GM20000 (cell line): ENCODE results near the gene PRKG1.

ENCODE experiments used
- DNase-seq: peaks from one replicate; pipeline ENCODE4 v3.0.0; 2012; ENCODE audit warnings: low spot score
- TF ChIP-seq, protein P1 (sequence below): IDR thresholded peaks from 2 replicates; pipeline ENCODE4 v1.5.1; 2012; ENCODE audit warnings: mild to moderate bottlenecking, control low read depth; ENCODE audit errors: extremely low read depth, missing control alignments

Gene PRKG1

DNA sequence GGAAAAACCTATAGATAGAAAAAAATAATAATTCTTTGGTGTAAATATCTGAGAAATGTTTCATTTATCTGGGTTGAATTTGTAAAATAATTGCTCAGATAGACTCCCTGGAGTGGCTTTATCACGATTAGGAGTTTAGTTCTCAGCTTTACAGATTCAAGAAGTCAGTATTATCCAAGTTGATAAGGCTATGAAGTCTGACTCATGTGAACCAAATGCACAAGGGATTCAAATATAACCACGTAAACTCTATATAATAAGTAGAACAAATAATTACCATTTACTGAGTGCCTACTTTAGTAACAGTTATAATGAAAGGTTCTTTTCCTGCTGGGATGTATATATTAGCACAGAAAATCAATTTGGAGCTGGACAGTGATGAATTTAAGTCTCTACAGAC, 290.4 kb downstream of the PRKG1 start:
- DNase-seq: no peak
- TF ChIP-seq, protein P1, sequence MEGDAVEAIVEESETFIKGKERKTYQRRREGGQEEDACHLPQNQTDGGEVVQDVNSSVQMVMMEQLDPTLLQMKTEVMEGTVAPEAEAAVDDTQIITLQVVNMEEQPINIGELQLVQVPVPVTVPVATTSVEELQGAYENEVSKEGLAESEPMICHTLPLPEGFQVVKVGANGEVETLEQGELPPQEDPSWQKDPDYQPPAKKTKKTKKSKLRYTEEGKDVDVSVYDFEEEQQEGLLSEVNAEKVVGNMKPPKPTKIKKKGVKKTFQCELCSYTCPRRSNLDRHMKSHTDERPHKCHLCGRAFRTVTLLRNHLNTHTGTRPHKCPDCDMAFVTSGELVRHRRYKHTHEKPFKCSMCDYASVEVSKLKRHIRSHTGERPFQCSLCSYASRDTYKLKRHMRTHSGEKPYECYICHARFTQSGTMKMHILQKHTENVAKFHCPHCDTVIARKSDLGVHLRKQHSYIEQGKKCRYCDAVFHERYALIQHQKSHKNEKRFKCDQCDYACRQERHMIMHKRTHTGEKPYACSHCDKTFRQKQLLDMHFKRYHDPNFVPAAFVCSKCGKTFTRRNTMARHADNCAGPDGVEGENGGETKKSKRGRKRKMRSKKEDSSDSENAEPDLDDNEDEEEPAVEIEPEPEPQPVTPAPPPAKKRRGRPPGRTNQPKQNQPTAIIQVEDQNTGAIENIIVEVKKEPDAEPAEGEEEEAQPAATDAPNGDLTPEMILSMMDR: no peak

DNA sequence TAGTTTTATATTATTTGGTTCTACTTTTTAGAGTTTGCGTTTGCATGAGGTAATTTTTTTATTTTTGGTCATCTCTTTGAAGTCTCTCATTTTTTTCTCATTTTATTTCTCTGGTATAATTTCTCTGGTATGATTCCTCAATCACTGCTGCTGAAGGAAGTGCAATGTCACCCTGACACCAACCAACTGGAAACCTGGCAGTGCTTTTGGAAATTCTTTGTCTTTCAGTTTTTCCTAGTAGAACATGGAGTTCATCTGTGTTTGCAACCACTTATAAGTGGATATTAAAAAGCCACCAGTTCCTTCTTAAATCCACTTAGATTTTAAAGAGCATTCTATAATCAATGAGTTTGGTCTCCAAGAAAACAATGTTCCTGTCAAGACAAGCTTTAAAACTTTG, 291.8 kb downstream of the PRKG1 start:
- no peak for DNase-seq
- TF ChIP-seq, protein P1: no peak

DNA sequence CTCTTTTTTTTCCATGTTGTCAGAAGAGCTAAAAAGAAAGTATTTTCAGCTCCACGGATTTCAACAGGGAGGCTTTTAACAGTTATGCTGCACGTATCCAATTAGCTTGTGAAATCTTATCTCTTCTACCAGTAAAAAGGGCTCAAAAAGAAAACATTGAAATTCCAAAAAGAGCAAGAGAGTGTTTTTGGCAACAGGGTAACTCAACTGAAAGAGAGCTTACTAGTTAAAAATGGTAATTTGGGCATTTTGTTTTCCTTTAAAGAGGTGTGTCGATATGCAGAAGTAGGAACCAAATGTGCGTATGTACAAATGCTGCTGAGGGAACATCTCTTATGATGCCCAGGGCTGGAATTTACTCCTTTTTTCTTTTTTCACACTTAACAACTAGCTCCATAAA, 292.8 kb downstream of the PRKG1 start:
- no peak for DNase-seq
- TF ChIP-seq, protein P1: no peak

DNA sequence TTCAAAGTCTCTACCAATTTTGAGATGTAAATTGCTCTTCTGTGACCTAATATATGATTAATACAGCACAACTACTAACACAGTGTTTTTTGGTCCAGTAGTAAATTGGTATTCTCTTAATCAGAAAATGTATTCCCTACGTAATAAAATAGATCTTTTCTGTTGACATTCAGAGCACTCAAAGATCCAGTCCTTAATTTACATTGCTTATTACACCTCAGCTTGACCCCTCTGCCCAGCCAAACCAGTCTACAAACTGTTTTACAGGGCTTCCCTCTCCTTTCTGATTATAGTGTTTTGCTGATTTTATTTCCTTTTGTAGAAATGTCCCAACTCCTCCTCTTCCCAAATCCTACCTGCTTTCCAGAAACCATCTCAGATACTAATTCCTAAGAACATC, 293.4 kb downstream of the PRKG1 start:
- DNase-seq: no peak
- TF ChIP-seq, protein P1: no peak

DNA sequence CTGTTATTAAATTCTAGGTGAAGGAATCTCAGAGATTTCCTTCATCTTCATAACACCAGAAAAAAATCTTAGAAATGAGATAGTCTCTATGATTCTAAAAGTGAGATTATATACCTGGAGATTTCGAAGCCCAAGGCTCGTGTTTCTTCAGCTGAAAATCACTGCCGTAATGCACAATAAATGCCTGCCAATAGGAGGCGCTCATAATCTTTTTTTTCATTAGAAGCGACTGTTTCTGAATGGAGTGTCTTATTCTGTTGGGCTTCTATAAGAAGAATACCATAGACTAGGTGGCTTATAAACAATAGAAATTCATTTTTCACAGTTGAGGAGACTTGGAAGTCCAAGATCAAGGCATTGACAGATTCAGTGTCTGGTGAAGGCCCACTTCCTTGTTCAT, 294.7 kb downstream of the PRKG1 start:
- TF ChIP-seq, protein P1: no peak
- no peak for DNase-seq

DNA sequence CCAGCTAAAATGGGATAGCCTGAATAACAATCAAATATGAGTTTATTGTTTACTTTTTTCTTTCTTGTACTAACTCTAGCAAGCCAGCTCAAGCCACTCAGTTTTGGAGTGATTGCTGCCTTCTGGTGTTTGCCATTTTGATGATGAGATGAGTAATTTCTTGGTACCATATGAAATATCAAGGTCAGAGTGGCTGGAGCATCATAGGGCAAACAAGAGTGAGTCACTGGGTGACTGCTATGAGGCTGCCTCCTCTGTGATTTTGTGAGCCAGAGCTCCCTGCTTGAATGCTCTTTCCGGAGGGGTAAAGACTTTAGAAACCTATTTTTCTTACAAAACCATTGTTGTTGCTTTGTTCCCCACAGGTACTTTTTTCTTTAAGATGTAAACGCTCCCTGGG, 295.6 kb downstream of the PRKG1 start:
- TF ChIP-seq, protein P1: no peak
- DNase-seq: no peak

DNA sequence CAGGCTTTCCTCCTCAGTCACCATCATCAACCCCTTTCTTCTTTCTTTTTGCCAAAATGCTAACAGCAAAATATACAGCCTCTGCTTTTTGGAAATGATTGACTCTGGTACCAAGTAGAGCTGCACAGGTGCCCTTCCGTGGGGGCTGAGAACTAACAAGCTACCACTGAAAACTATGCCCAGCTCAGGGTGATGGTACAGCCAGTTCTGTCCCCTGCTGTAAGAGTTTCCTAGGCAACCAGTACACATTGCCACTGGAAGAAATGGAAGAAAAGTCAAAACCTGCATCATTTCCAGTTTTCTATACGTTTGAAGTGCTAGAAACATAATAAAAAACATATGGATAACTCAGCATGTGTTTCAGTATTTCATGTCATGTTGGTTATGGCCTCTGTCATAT, 297.5 kb downstream of the PRKG1 start:
- TF ChIP-seq, protein P1: no peak
- no peak for DNase-seq

DNA sequence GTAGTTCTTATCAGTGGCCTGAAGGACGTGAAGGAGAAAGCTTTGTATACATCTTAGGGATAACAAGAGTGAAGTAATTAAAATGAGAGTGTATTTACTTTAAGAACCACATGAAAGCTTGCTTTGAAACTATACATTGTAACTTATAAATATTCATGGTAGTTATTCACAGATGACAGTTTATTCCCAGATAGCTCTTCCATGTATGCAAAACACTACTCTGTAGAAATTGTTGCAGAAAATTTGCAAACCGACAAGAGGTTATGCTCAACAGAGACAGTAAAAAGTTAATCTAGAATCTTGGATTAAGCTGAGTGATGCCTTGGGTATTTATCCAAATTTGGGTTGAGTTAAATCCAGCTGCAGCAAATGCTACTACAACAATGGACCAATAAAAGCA, 301.5 kb downstream of the PRKG1 start:
- no peak for DNase-seq
- TF ChIP-seq, protein P1: no peak
